ENCODE results near the gene YWHAB.

- TF ChIP-seq CTCF (IDR thresholded peaks at IDR 0.05; ENCODE audit: poor library complexity) (no peak), EZH2phosphoT487 (IDR thresholded peaks at IDR 0.05; ENCODE audit: low read depth, severe bottlenecking, unreplicated experiment) (no peak), EZH2 (IDR thresholded peaks at IDR 0.05; ENCODE audit: borderline replicate concordance) (no peak)
Observed at GRCh38 chr20:44837946-44838345, 47.6 kb upstream of the YWHAB start.

All from hepatocyte (in vitro differentiated cells).